AG04450 (cell line): Measurements from ENCODE around the gene WIPF1. TPM values are rescaled to one million over a fixed set of nuclear protein-coding genes. Genes with fewer than 3 reads are reported as not detected.

ENCODE experiments used
- CTCF ChIA-PET: fragments of 300-600, 350-600 bp; formaldehyde crosslinking; extraction: SDS; loops from one replicate; lab custom pipeline; 2022; ENCODE audit warnings: antibody characterized with exemption, inconsistent platforms; lab: Charles Lee
- POLR2A ChIA-PET: fragments of 350-600 bp; formaldehyde crosslinking; extraction: SDS; loops from one replicate; lab custom pipeline; 2021; ENCODE audit warnings: antibody characterized with exemption, inconsistent platforms; lab: Yijun Ruan, JAX
- DNase-seq: peaks from one replicate; pipeline ENCODE4 v3.0.0-alpha.2; 2011; ENCODE audit warnings: low read depth, low spot score
- H3K27ac ChIP-seq: one replicate; pipeline ENCODE4 v1.5.1; 2012; ENCODE audit warnings: low read depth, low read length, control low read depth
- H3K27me3 ChIP-seq: one replicate; pipeline ENCODE4 v1.6.0; 2012; ENCODE audit warnings: low read length; ENCODE audit not compliant: control insufficient read depth, insufficient read depth
- H3K4me3 ChIP-seq: 2 replicates; pipeline ENCODE4 v1.5.1; 2011; ENCODE audit warnings: mild to moderate bottlenecking, low read depth, low read length, control low read depth
- H3K9me3 ChIP-seq: 2 replicates; pipeline ENCODE4 v1.5.1; 2012; ENCODE audit warnings: low read length; ENCODE audit not compliant: control insufficient read depth, insufficient read depth
- CTCF ChIP-seq: IDR thresholded peaks from 2 replicates; pipeline ENCODE4 v1.5.1; 2011; ENCODE audit warnings: low read depth, low read length, control low read depth, inconsistent platforms
- polyA plus RNA-seq: library from polyadenylated mRNA; depleted of rRNA; stranded (reverse); fragments of >200 nt; gene quantifications from 2 replicates; pipeline ENCODE4 v1.2.3, GENCODE V29; 2011

The WIPF1 gene
- polyA plus RNA-seq, 1 experiment: 12.4 TPM

GRCh38 chr2:174634130-174635014, 36.8 kb upstream of the WIPF1 start:
- TF ChIP-seq CTCF: no peak
- Histone ChIP-seq H3K27me3 (no peaks in the 10 kb centered on the region), H3K27ac (no peak overlapping the region), H3K9me3 (no peaks in the 10 kb centered on the region), H3K4me3 (no peak overlapping the region)
- POLR2A ChIA-PET: no interaction called here
- CTCF ChIA-PET: interaction anchor here (0.6 kb wide), 1 partner anchor 1500 kb away, joined by 5 read pairs; no protein-coding TSS in a partner anchor
- DNase-seq: no peak

DNA sequence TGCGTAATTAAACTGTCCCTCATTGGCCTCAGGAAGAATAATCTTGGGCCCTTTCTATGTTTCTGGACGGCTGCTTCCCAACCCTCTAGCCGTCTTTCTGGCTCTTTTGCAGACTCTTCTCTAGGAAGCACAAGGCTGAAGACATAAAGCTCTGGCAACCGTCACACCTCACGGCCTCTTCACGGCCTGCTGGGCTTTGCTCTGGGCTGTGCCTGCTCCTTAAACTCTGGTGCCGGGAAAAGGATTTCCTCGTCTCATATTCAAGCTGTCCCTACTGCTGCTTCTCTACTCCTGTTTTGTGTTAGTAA, 36.0 kb upstream of the WIPF1 start:
- Histone ChIP-seq H3K4me3 (no peak overlapping the region), H3K9me3 (no peaks in the 10 kb centered on the region), H3K27ac (no peak overlapping the region), H3K27me3 (no peaks in the 10 kb centered on the region)
- CTCF ChIA-PET: interaction anchor here (0.6 kb wide), 1 partner anchor 1500 kb away, joined by 5 read pairs; no protein-coding TSS in a partner anchor
- POLR2A ChIA-PET: no interaction called here
- no peak for DNase-seq
- no peak for TF ChIP-seq CTCF

DNA sequence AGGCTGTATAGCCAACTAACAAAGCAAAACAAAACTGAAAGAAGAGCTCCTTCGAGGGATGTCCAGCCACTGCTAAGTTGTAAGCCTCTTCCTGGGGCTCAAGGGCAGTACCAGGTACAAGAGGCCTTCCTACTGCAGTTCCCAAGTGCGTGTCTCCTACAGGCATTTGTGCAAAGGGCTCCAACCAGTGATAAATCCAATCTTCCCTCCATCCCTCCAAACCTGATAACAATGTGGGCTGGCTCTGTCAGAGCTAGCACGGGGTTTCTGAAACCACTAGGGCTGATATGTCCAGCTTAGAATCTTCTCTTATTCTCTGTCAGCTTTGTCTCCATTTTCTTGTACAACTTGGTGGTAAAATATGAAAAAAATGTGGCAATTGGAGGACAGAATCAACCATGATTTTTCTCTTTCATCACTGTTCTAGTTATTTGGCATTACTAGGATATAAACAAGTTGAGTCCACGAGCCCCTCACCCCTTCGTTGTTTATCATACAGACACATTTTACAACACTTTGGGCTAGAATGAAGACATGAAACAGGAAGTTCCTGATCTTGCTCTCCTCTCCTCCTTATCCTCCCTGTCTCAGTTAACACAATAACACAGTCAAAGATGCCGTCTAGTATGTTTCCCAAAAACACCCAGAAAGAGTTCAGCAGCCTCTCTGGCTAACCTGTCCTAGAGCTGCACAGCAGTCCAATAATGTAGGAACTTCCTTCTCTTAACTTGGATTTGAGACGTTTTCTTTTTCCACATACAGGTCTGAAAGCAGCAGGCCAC, 35.4 kb upstream of the WIPF1 start:
- Histone ChIP-seq H3K9me3 (no peaks in the 10 kb centered on the region), H3K4me3 (no peak overlapping the region), H3K27me3 (no peaks in the 10 kb centered on the region), H3K27ac (no peak overlapping the region)
- no peak for DNase-seq
- ChIA-PET CTCF (interaction anchor here (0.6 to 0.7 kb wide), 2 partner anchors 55 to 637 kb away, joined by 3 to 5 read pairs; no protein-coding TSS in a partner anchor), POLR2A (interaction anchor here (0.7 kb wide), 1 partner anchor 16 kb away, joined by 13 read pairs; no protein-coding TSS in a partner anchor)
- TF ChIP-seq CTCF: no peak

- Histone ChIP-seq H3K27me3 (no peaks in the 10 kb centered on the region), H3K27ac (peak overlapping the region; percentile 75), H3K4me3 (no peak overlapping the region), H3K9me3 (no peaks in the 10 kb centered on the region)
- TF ChIP-seq CTCF: no peak
- DNase-seq: peak; percentile 54
- ChIA-PET POLR2A (no interaction called here), CTCF (no interaction called here)
Measured at GRCh38 chr2:174631009-174631981, 33.7 kb upstream of the WIPF1 start.
